ENCODE data around the gene GRM4. TPM values are rescaled to one million over a fixed set of nuclear protein-coding genes. Genes with fewer than 3 reads are reported as not detected.

Gene GRM4
- total RNA-seq, 6 donors from 2014 or later: 0.24 TPM; not detected in 5

- no peak overlapping the region for H3K4me3 ChIP-seq
- no peak for ATAC-seq (ENCODE audit: low FRiP score in 2 of 2)
- no peak overlapping the region for H3K27ac ChIP-seq
- no peaks in the 10 kb centered on the region for H3K36me3 ChIP-seq
- 0 to 33% methylated on average over 2 to 12 of the region's 12 CpGs for WGBS, 2 donors
- H3K27me3 ChIP-seq: peaks cover 0 to 6% (median 1%) of the 10 kb centered on the region in 4 donors
- no peaks in the 10 kb centered on the region for H3K9me3 ChIP-seq
- no peak for TF ChIP-seq POLR2AphosphoS5 (IDR thresholded peaks at IDR 0.05)
- TF ChIP-seq EP300 (IDR thresholded peaks at IDR 0.05): no peak
- no peak for TF ChIP-seq CTCF (IDR thresholded peaks at IDR 0.05)
- no peak for TF ChIP-seq POLR2A (IDR thresholded peaks at IDR 0.05)
- no peaks in the 10 kb centered on the region for H3K4me1 ChIP-seq
- DNase-seq: no peak
Observed at GRCh38 chr6:34094474-34095135, 51.3 kb downstream of the GRM4 start.

- no peak for TF ChIP-seq POLR2A (IDR thresholded peaks at IDR 0.05)
- TF ChIP-seq POLR2AphosphoS5 (IDR thresholded peaks at IDR 0.05): no peak
- no peak for TF ChIP-seq CTCF (IDR thresholded peaks at IDR 0.05)
- no peak for TF ChIP-seq EP300 (IDR thresholded peaks at IDR 0.05)
- peaks cover 0 to 6% (median 1%) of the 10 kb centered on the region in 4 donors for H3K27me3 ChIP-seq
- no peaks in the 10 kb centered on the region for H3K4me1 ChIP-seq
- H3K9me3 ChIP-seq: no peaks in the 10 kb centered on the region
- no peak overlapping the region for H3K4me3 ChIP-seq
- DNase-seq (no peak), ATAC-seq (ENCODE audit: low FRiP score in 2 of 2) (no peak)
- 45 to 58% methylated on average over 4 of the region's 4 CpGs for WGBS, 2 donors
- H3K27ac ChIP-seq: no peak overlapping the region
- H3K36me3 ChIP-seq: no peaks in the 10 kb centered on the region
Observed at GRCh38 chr6:34093854-34094430, 51.9 kb downstream of the GRM4 start.

GRCh38 chr6:34093206-34093605 is 52.7 kb downstream of the GRM4 start:
- Histone ChIP-seq H3K27me3 (peaks cover 0 to 6% (median 1%) of the 10 kb centered on the region in 4 donors), H3K27ac (no peak overlapping the region), H3K36me3 (no peaks in the 10 kb centered on the region), H3K4me3 (no peak overlapping the region), H3K4me1 (no peaks in the 10 kb centered on the region), H3K9me3 (no peaks in the 10 kb centered on the region)
- DNase-seq (no peak), ATAC-seq (ENCODE audit: low FRiP score in 2 of 2) (no peak)
- WGBS, 2 donors: 69 to 84% methylated on average over 6 of the region's 6 CpGs
- TF ChIP-seq POLR2A (IDR thresholded peaks at IDR 0.05): no peak

- no peak for ATAC-seq (ENCODE audit: low FRiP score in 2 of 2)
- Histone ChIP-seq H3K27me3 (peaks cover 0 to 6% (median 1%) of the 10 kb centered on the region in 4 donors), H3K4me1 (no peaks in the 10 kb centered on the region), H3K4me3 (no peak overlapping the region), H3K36me3 (no peaks in the 10 kb centered on the region), H3K27ac (no peak overlapping the region), H3K9me3 (no peaks in the 10 kb centered on the region)
- no peak for DNase-seq
- WGBS, 2 donors: 84% methylated on average over 10 of the region's 10 CpGs
- no peak for TF ChIP-seq CTCF (IDR thresholded peaks at IDR 0.05)
- TF ChIP-seq POLR2AphosphoS5 (IDR thresholded peaks at IDR 0.05): no peak
- no peak for TF ChIP-seq EP300 (IDR thresholded peaks at IDR 0.05)
- no peak for TF ChIP-seq POLR2A (IDR thresholded peaks at IDR 0.05)
Observed at GRCh38 chr6:34092631-34093030, 53.3 kb downstream of the GRM4 start.

GRCh38 chr6:34090935-34091334 is 55.0 kb downstream of the GRM4 start:
- Histone ChIP-seq H3K36me3 (no peaks in the 10 kb centered on the region), H3K4me3 (no peak overlapping the region), H3K4me1 (no peaks in the 10 kb centered on the region), H3K27me3 (peaks cover 0 to 6% (median 1%) of the 10 kb centered on the region in 4 donors), H3K9me3 (no peaks in the 10 kb centered on the region), H3K27ac (no peak overlapping the region)
- no peak for TF ChIP-seq POLR2A (IDR thresholded peaks at IDR 0.05)
- no peak for TF ChIP-seq EP300 (IDR thresholded peaks at IDR 0.05)
- TF ChIP-seq POLR2AphosphoS5 (IDR thresholded peaks at IDR 0.05): no peak
- no peak for TF ChIP-seq CTCF (IDR thresholded peaks at IDR 0.05)
- 64 to 80% methylated on average over 2 to 4 of the region's 5 CpGs for WGBS, 2 donors
- ATAC-seq (ENCODE audit: low FRiP score in 2 of 2): no peak
- DNase-seq: no peak

Data from upper lobe of left lung (tissue), 6 donors.